H9 (cell line): ENCODE data around the gene CARMIL3. TPM values are rescaled to one million over a fixed set of nuclear protein-coding genes. Genes with fewer than 3 reads are reported as not detected.
"Not testable (repeated sequence)": the region's sequence is repeated elsewhere in the genome, so short reads cannot be mapped to it uniquely, and the experiment has no call there.

Experiments
- DNase-seq: peaks from one replicate; pipeline ENCODE4 v3.0.0-alpha.2; 2017
- H2AFZ ChIP-seq: one replicate; pipeline ENCODE4 v1.6.1; 2013; ENCODE audit warnings: mild to moderate bottlenecking, low read length, control low read depth, moderate library complexity
- H2AK5ac ChIP-seq: 2 replicates; pipeline ENCODE4 v1.6.1; 2013; ENCODE audit warnings: low read length, control low read depth, mixed read lengths; ENCODE audit not compliant: insufficient read length
- H2BK120ac ChIP-seq: one replicate; pipeline ENCODE4 v1.6.1; 2013; ENCODE audit warnings: low read depth, mild to moderate bottlenecking, low read length, control low read depth, inconsistent platforms; ENCODE audit not compliant: poor library complexity, severe bottlenecking
- H2BK12ac ChIP-seq: 2 replicates; pipeline ENCODE4 v1.6.1; 2013; ENCODE audit warnings: low read length, control low read depth, mixed read lengths, low read depth; ENCODE audit not compliant: insufficient read length
- H2BK15ac ChIP-seq: 2 replicates; pipeline ENCODE4 v1.6.1; 2013; ENCODE audit warnings: low read depth, low read length, control low read depth
- H2BK20ac ChIP-seq: one replicate; pipeline ENCODE4 v1.6.1; 2013; ENCODE audit warnings: low read depth, mild to moderate bottlenecking, low read length, control low read depth, inconsistent platforms; ENCODE audit not compliant: poor library complexity, severe bottlenecking
- H2BK5ac ChIP-seq: 2 replicates; pipeline ENCODE4 v1.6.1; 2013; ENCODE audit warnings: low read length, control low read depth, mixed read lengths; ENCODE audit not compliant: insufficient read length
- H3K14ac ChIP-seq: 2 replicates; pipeline ENCODE4 v1.6.1; 2013; ENCODE audit warnings: low read length, control low read depth; ENCODE audit not compliant: insufficient read depth
- H3K18ac ChIP-seq: 2 replicates; pipeline ENCODE4 v1.6.1; 2013; ENCODE audit warnings: low read depth, mild to moderate bottlenecking, mixed read lengths, low read length, control low read depth; ENCODE audit not compliant: insufficient read length
- H3K23ac ChIP-seq: 2 replicates; pipeline ENCODE4 v1.6.1; 2013; ENCODE audit warnings: low read length, control low read depth, mixed read lengths, low read depth; ENCODE audit not compliant: insufficient read length
- H3K23me2 ChIP-seq: 2 replicates; pipeline ENCODE4 v1.6.1; 2013; ENCODE audit warnings: low read depth, mild to moderate bottlenecking, mixed read lengths, low read length, control low read depth; ENCODE audit not compliant: insufficient read length, poor library complexity, severe bottlenecking
- H3K27ac ChIP-seq: 2 replicates; pipeline ENCODE4 v1.5.1; 2013; ENCODE audit warnings: low read length, control low read depth, mixed read lengths, low read depth; ENCODE audit not compliant: insufficient read length
- H3K27me3 ChIP-seq: 2 replicates; pipeline ENCODE4 v1.6.1; 2013; ENCODE audit warnings: low read length, control low read depth, inconsistent platforms; ENCODE audit not compliant: insufficient read depth
- H3K4ac ChIP-seq: 2 replicates; pipeline ENCODE4 v1.6.1; 2013; ENCODE audit warnings: low read depth, mild to moderate bottlenecking, control low read depth, inconsistent platforms, low read length, moderate library complexity
- H3K4me1 ChIP-seq: 2 replicates; pipeline ENCODE4 v1.6.1; 2013; ENCODE audit warnings: low read length, control low read depth, inconsistent platforms; ENCODE audit not compliant: insufficient read depth
- H3K4me2 ChIP-seq: 2 replicates; pipeline ENCODE4 v1.6.1; 2013; ENCODE audit warnings: low read length, control low read depth, mixed read lengths; ENCODE audit not compliant: insufficient read length, insufficient read depth
- H3K56ac ChIP-seq: 2 replicates; pipeline ENCODE4 v1.6.1; 2013; ENCODE audit warnings: low read depth, mild to moderate bottlenecking, mixed read lengths, low read length, control low read depth; ENCODE audit not compliant: insufficient read length
- H3K79me1 ChIP-seq: 2 replicates; pipeline ENCODE4 v1.6.1; 2013; ENCODE audit warnings: low read depth, mild to moderate bottlenecking, moderate library complexity, low read length, control low read depth, inconsistent platforms; ENCODE audit not compliant: insufficient read depth, poor library complexity, severe bottlenecking
- H3K79me2 ChIP-seq: 2 replicates; pipeline ENCODE4 v1.6.1; 2013; ENCODE audit warnings: low read length, control low read depth, inconsistent platforms; ENCODE audit not compliant: insufficient read depth
- H3K9ac ChIP-seq: 2 replicates; pipeline ENCODE4 v1.6.1; 2013; ENCODE audit warnings: low read length, control low read depth, mixed read lengths; ENCODE audit not compliant: insufficient read length; ENCODE audit errors: extremely low read depth
- H3K9me3 ChIP-seq: one replicate; pipeline ENCODE4 v1.6.1; 2013; ENCODE audit warnings: low read depth, low read length, inconsistent platforms; ENCODE audit not compliant: control insufficient read depth
- H3T11ph ChIP-seq: one replicate; pipeline ENCODE4 v1.6.1; 2013; ENCODE audit warnings: mild to moderate bottlenecking, low read length, control low read depth, inconsistent platforms
- H4K20me1 ChIP-seq: one replicate; pipeline ENCODE4 v1.6.1; 2013; ENCODE audit not compliant: control insufficient read depth, insufficient read length, insufficient read depth
- H4K5ac ChIP-seq: 2 replicates; pipeline ENCODE4 v1.6.1; 2013; ENCODE audit warnings: low read depth, mild to moderate bottlenecking, mixed read lengths, low read length, control low read depth; ENCODE audit not compliant: insufficient read length
- H4K8ac ChIP-seq: replicated peaks from 2 replicates; pipeline ENCODE4 v1.6.1; 2013; ENCODE audit warnings: low read length, control low read depth, mixed read lengths, low read depth; ENCODE audit not compliant: insufficient read length
- H4K91ac ChIP-seq: 2 replicates; pipeline ENCODE4 v1.6.1; 2013; ENCODE audit warnings: low read depth, mild to moderate bottlenecking, moderate library complexity, mixed read lengths, low read length, control low read depth; ENCODE audit not compliant: insufficient read length
- H3K27ac Mint-ChIP-seq, 3 experiments: 2 replicates in 2 of 3; 3 replicates in 1 of 3; pipeline ENCODE4 v1.8.0; 2020 to 2021; ENCODE audit warnings: mixed read lengths in 3 of 3, mild to moderate bottlenecking in 1 of 3, moderate library complexity in 1 of 3
- H3K27me3 Mint-ChIP-seq: 2 replicates; pipeline ENCODE4 v1.8.0; 2021; ENCODE audit warnings: low read depth, mild to moderate bottlenecking, moderate library complexity, mixed read lengths
- H3K36me3 Mint-ChIP-seq, 3 experiments: 2 replicates in 2 of 3; 3 replicates in 1 of 3; pipeline ENCODE4 v1.8.0; 2020 to 2021; ENCODE audit warnings: low read depth in 3 of 3, mixed read lengths in 3 of 3; ENCODE audit not compliant: insufficient read depth in 1 of 3
- H3K4me1 Mint-ChIP-seq, 2 experiments: 2 replicates each; pipeline ENCODE4 v1.8.0; 2020; ENCODE audit warnings: mixed read lengths in 2 of 2
- H3K4me3 Mint-ChIP-seq, 2 experiments: 2 replicates in 1 of 2; 3 replicates in 1 of 2; pipeline ENCODE4 v1.8.0; 2020 to 2021; ENCODE audit warnings: mild to moderate bottlenecking in 2 of 2, mixed read lengths in 2 of 2, moderate library complexity in 1 of 2
- H3K9me3 Mint-ChIP-seq, 2 experiments: 2 replicates in 1 of 2; 3 replicates in 1 of 2; pipeline ENCODE4 v1.8.0; 2020; ENCODE audit warnings: mild to moderate bottlenecking in 2 of 2, mixed read lengths in 2 of 2, moderate library complexity in 1 of 2
- WGBS: extraction: QIAGEN DNeasy Blood & Tissue Kit; methylation state at CpG from one replicate; pipeline ENCODE4 v1.1.7; 2013; ENCODE audit warnings: missing lambda C conversion rate, low lambda C conversion rate, mixed read lengths; ENCODE audit not compliant: insufficient read length; ENCODE audit errors: extremely low coverage; 5-methylcytosine and 5-hydroxymethylcytosine counted together
- total RNA-seq: library from RNA; stranded (reverse); gene quantifications from 2 replicates; pipeline ENCODE4 v1.2.1, GENCODE V29; 2021

CARMIL3 gene
- total RNA-seq, 1 experiment from 2014 or later, result 5.8 TPM

- H3K9ac ChIP-seq, H3K4me1 ChIP-seq, H4K8ac ChIP-seq, H3K14ac ChIP-seq, H3K79me1 ChIP-seq, H2BK20ac ChIP-seq, H2AFZ ChIP-seq, H3K4ac ChIP-seq, H3K23ac ChIP-seq, H4K20me1 ChIP-seq, H3T11ph ChIP-seq, H3K27me3 ChIP-seq, H2BK15ac ChIP-seq, H2BK120ac ChIP-seq, H4K91ac ChIP-seq, H3K27ac ChIP-seq, H3K4me1 Mint-ChIP-seq, H2BK5ac ChIP-seq, H3K18ac ChIP-seq, H3K79me2 ChIP-seq, H3K23me2 ChIP-seq, H3K56ac ChIP-seq, H3K36me3 Mint-ChIP-seq, H3K9me3 ChIP-seq, H3K4me2 ChIP-seq, DNase-seq, H2AK5ac ChIP-seq, H3K4me3 Mint-ChIP-seq, H4K5ac ChIP-seq, H2BK12ac ChIP-seq, H3K27ac Mint-ChIP-seq: not testable (repeated sequence)
- WGBS, result no CpG with 5 or more reads among the region's 3 CpGs
- peaks cover 22 to 26% of the 10 kb centered on the region in 2 experiments for H3K9me3 Mint-ChIP-seq
- peaks cover 32% of the 10 kb centered on the region for H3K27me3 Mint-ChIP-seq
Observed at GRCh38 chr14:24029687-24030086, 22.1 kb upstream of the CARMIL3 start.

DNA sequence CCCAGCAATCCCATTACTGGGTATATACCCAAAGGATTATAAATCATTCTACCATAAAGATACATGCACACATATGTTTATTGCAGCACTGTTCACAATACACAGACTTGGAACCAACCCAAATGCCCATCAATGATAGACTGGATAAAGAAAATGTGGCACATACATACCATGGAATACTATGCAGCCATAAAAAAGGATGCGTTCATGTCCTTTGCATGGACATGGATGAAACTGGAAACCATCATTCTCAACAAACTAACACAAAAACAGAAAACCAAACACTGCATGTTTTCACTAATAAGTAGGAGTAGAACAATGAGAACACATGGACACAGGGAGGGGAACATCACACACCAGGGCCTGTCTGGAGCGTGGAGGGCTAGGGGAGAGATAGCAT is 20.5 kb upstream of the CARMIL3 start:
- WGBS, result no CpG with 5 or more reads among the region's 2 CpGs
- H2AFZ ChIP-seq, H3K18ac ChIP-seq, H2BK120ac ChIP-seq, H2BK15ac ChIP-seq, H3K23me2 ChIP-seq, H4K20me1 ChIP-seq, H3K4me1 ChIP-seq, H2BK12ac ChIP-seq, H3K56ac ChIP-seq, H4K91ac ChIP-seq, DNase-seq, H4K5ac ChIP-seq, H4K8ac ChIP-seq, H3K4me3 Mint-ChIP-seq, H3K4ac ChIP-seq, H3K79me2 ChIP-seq, H2BK5ac ChIP-seq, H3K4me2 ChIP-seq, H3K79me1 ChIP-seq, H3K23ac ChIP-seq, H3K14ac ChIP-seq, H3K36me3 Mint-ChIP-seq, H3K9me3 ChIP-seq, H2AK5ac ChIP-seq, H3K27ac Mint-ChIP-seq, H2BK20ac ChIP-seq, H3K27me3 ChIP-seq, H3T11ph ChIP-seq, H3K9ac ChIP-seq, H3K27ac ChIP-seq: not testable (repeated sequence)
- Mint-ChIP-seq H3K4me1 (peaks cover 4 to 11% of the 10 kb centered on the region in 2 experiments; a peak in 2 of 4 replicates), H3K9me3 (peaks cover 22 to 26% of the 10 kb centered on the region in 2 experiments), H3K27me3 (peaks cover 32% of the 10 kb centered on the region)
